ENCODE data around the gene PTPRN2.

Gene PTPRN2

DNA sequence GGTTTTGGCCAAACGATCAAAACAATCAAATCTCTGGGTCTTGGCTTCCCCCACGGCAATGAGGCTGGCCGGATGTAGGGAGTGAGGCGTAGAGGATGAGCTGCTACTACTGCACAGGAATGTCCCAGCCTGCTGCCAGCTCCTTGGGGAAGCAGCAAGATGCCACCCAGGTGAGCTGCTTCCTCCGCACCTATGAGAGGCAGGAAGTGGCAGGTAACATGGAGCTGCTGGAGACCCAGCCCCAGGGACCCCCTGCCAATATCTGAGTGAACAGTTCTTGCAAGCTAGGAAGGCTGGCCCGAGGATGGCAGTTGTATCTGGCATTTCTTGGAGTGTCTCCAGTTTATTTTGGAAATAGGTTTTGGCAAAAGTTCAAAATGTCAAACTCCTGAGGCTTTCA is 837.3 kb downstream of the PTPRN2 start:
- TF ChIP-seq, protein P1, sequence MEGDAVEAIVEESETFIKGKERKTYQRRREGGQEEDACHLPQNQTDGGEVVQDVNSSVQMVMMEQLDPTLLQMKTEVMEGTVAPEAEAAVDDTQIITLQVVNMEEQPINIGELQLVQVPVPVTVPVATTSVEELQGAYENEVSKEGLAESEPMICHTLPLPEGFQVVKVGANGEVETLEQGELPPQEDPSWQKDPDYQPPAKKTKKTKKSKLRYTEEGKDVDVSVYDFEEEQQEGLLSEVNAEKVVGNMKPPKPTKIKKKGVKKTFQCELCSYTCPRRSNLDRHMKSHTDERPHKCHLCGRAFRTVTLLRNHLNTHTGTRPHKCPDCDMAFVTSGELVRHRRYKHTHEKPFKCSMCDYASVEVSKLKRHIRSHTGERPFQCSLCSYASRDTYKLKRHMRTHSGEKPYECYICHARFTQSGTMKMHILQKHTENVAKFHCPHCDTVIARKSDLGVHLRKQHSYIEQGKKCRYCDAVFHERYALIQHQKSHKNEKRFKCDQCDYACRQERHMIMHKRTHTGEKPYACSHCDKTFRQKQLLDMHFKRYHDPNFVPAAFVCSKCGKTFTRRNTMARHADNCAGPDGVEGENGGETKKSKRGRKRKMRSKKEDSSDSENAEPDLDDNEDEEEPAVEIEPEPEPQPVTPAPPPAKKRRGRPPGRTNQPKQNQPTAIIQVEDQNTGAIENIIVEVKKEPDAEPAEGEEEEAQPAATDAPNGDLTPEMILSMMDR (IDR thresholded peaks at IDR 0.05; ENCODE audit: insufficient read depth, missing control alignments) = no peak
- DNase-seq (ENCODE audit: insufficient read length, low spot score) (no peak), FAIRE-seq (no peak)

DNA sequence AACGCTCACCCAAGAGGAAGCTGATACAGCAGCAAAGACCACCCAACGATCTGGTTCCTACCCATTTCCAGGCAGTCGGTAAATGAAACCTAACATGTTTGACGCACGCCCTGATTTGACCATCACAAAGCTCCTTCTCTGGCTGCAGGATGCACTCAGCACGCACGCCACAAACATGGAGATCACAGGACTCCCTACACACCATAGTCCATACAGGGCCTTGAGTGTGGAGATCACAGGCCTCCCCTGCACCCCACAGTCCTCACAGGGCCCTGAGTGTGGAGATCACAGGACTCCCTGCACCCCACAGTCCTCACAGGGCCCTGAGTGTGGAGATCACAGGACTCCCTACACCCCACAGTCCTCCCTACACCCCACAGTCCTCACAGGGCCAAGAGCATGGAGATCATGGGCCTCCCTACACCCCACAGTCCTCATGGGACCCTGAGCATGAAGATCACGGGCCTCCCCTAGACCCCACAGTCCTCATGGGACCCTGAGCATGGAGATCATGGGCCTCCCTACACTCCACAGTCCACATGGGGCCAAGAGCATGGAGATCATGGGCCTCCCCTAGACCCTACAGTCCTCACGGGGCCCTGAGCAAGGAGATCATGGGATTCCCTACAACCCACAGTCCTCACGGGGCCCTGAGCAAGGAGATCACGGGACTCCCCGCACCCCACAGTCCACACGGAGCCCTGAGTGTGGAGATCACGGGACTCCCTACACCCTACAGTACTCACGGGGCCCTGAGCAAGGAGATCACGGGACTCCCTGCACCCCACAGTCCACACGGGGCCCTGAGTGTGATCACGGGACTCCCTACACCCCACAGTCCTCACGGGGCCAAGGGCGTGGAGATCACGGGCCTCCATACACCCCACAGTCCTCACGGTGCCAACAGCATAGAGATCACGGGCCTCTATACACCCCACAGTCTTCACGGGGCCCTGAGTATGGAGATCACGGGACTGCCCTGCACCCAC is 841.6 kb downstream of the PTPRN2 start:
- no peak for DNase-seq (ENCODE audit: insufficient read length, low spot score)

DNA sequence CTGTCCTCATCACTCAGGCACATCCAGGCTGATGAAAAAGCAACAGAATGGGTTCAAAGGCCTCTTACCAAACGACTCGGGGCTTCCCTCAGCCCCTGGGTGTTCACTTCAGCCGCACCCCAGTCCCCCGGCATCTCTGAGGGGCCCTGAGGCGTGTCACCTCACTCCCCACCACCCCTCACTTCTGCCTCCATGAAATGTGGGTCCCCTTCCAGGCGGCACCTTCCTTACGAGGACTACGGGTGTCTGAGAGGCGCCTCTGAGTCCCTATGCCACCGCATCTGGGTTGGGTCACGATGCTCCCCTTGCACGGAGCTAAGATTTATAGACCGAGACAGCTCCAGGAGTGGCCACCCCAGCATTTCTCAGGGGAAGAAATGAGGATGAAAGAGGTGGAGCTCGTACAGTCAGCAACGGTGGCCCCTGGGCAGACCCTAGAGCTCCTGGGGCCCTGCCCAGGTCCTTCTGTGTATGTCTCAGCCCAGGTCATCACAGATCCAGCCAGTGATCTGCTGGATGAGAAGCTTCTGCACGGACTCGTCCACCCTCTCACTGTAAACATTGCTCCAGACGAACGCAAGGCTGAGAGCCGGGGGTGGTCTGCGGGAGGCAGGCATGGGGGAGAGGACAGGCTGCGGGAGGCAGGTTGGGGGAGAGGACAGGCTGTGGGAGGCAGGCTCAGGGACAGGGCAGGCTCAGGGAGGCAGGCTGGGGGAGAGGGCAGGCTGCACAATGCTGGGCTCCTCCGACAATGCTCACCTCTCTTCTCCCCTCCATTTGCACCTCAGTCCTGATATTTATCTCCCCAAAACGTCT is 842.6 kb downstream of the PTPRN2 start:
- DNase-seq (ENCODE audit: insufficient read length, low spot score) = no peak
- TF ChIP-seq, protein P1 (IDR thresholded peaks at IDR 0.05; ENCODE audit: insufficient read depth, missing control alignments) = no peak
- no peak for FAIRE-seq

More for the DNA sequence above, 841.6 kb downstream of the PTPRN2 start:
- no peak for FAIRE-seq
- TF ChIP-seq, protein P1 (IDR thresholded peaks at IDR 0.05; ENCODE audit: insufficient read depth, missing control alignments) = no peak

DNA sequence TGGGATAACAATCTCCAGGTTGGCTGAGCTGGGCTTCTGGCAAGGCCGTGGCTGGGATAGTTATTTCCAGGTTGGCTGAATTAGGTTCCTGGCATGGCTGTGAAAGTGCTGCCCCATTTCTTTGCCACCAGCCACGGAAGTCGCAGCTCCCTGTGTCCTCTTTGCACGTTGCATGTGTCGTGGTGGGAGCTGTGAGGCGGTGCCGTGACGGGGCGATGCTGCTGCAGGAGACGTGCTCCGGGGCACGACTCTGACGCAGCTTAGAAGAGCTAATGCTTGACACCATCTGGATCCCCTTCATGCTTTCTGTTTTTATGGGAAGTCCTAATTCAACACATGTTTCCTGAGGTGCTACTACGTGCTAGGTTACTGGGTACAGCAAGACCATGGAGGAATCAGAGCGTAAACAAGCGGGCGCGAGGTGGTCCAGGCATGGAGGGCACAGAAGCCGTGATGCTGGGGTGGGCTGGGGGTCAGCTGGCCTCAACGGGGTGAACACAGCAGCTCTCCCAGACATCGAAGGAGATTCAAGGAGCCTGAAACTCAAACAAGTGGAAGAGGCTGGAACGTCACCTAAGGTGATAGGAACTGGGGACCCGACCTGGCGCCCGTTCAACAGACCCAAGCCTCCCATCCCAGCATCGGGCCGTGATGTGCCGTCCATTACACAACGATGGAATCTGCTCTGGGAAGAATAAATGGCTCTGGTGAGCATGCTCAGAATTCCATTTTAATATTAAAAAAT is 843.7 kb downstream of the PTPRN2 start:
- DNase-seq (ENCODE audit: insufficient read length, low spot score) (no peak), FAIRE-seq (no peak)
- TF ChIP-seq, protein P1 (IDR thresholded peaks at IDR 0.05; ENCODE audit: insufficient read depth, missing control alignments) = no peak

DNA sequence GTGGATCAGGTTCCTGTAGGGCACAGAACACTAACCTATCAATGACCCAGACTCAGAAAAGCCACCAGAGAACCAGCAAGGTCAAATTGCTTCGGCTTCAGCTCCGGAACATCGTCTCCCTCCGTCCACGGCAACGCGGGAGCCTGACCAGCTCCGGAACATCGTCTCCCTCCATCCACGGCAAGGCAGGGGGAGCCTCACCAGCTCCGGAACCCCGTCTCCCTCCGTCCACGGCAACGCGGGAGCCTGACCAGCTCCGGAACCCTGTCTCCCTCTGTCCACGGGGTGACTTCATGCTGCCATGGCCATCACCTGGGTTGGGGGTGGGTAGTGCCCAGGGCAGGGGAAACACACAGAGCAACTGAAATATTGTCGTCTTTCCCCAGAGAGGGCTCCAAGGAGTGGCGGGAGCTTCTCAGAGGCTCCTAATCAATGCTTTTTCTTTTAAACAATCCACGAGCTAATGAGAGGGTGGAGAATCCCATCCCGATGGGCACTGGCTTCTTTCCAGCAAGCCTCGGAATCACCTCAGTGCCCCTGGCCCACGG is 847.3 kb downstream of the PTPRN2 start:
- TF ChIP-seq, protein P1 (IDR thresholded peaks at IDR 0.05; ENCODE audit: insufficient read depth, missing control alignments) = no peak
- DNase-seq (ENCODE audit: insufficient read length, low spot score) = no peak
- FAIRE-seq = no peak

DNA sequence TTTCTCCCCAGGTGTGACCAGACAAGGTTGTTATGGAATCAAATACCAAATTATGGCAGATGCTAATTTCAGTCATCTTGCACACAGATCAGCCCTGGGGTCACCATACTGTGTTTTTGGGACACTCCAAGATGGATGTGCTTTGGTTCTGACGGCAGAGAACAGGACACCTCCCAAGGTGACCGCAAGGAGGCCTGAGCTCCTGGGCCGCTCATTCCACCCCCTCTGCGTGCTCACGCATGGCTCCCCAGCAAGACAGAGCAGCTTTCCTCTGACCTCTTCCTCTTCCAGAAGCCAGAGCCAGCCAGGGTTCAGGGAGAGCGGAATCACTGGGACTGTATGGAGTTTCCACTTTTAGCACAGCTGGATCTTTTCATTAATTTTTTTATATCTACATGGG is 848.0 kb downstream of the PTPRN2 start:
- FAIRE-seq (no peak), DNase-seq (ENCODE audit: insufficient read length, low spot score) (no peak)
- TF ChIP-seq, protein P1 (IDR thresholded peaks at IDR 0.05; ENCODE audit: insufficient read depth, missing control alignments) = no peak
